Thymus (tissue), 11 donors: ENCODE results near the gene GPR183. TPM values are rescaled to one million over a fixed set of nuclear protein-coding genes. Genes with fewer than 3 reads are reported as not detected.
A peak's percentile ranks its signal among the peaks of the same experiment; 100 is the strongest.

Experiments
- DNase-seq, 9 donors: peaks; one replicate each; pipeline ENCODE4 v3.0.0-alpha.2; 2013; ENCODE audit warnings: low spot score in 9 of 9, low read depth in 6 of 9, missing footprints in 1 of 9
- H3K27ac ChIP-seq, 2 donors: one replicate each; pipeline ENCODE4 v1.5.1; 2013; ENCODE audit warnings: control low read depth in 1 of 2, low read depth in 1 of 2, low read length in 1 of 2, mild to moderate bottlenecking in 1 of 2, moderate library complexity in 1 of 2
- H3K27me3 ChIP-seq, 2 donors: one replicate each; pipeline ENCODE4 v1.5.1; 2013; ENCODE audit warnings: low read length in 1 of 2; ENCODE audit not compliant: control insufficient read depth in 2 of 2, insufficient read depth in 1 of 2
- H3K36me3 ChIP-seq, 2 donors: one replicate each; pipeline ENCODE4 v1.5.1; 2013; ENCODE audit warnings: low read length in 1 of 2, mild to moderate bottlenecking in 1 of 2, moderate library complexity in 1 of 2; ENCODE audit not compliant: control insufficient read depth in 2 of 2, insufficient read depth in 2 of 2
- H3K4me1 ChIP-seq, 2 donors: one replicate each; pipeline ENCODE4 v1.5.1; 2013; ENCODE audit warnings: low read length in 2 of 2; ENCODE audit not compliant: control insufficient read depth in 2 of 2, insufficient read depth in 2 of 2
- H3K4me3 ChIP-seq, 2 donors: one replicate each; pipeline ENCODE4 v1.5.1; 2013; ENCODE audit warnings: low read length in 2 of 2, control low read depth in 1 of 2, mild to moderate bottlenecking in 1 of 2
- H3K9me3 ChIP-seq, 2 donors: one replicate each; pipeline ENCODE4 v1.5.1; 2013; ENCODE audit warnings: low read length in 1 of 2, mild to moderate bottlenecking in 1 of 2; ENCODE audit not compliant: control insufficient read depth in 2 of 2, insufficient read depth in 1 of 2
- WGBS: extraction: QIAGEN DNeasy Blood & Tissue Kit; methylation state at CpG from one replicate; pipeline ENCODE4 v1.1.7; 2013; 5-methylcytosine and 5-hydroxymethylcytosine counted together
- polyA plus RNA-seq: library from polyadenylated mRNA; stranded (reverse); fragments of 200-250 nt; gene quantifications from one replicate; pipeline ENCODE4 v1.2.3, GENCODE V29; 2013
- total RNA-seq: library from RNA; stranded (reverse); fragments of 120-200 nt; gene quantifications from one replicate; pipeline ENCODE4 v1.2.4, GENCODE V29; 2013
- donor health status: healthy.

The GPR183 gene
- total and polyA plus RNA-seq, 2 donors: 32.4 to 33.0 TPM

- 76% methylated on average over 2 of the region's 2 CpGs for WGBS
- Histone ChIP-seq H3K4me3 (no peak overlapping the region), H3K9me3 (peaks cover 2 to 4% of the 10 kb centered on the region in 2 donors), H3K27ac (no peak overlapping the region), H3K27me3 (no peaks in the 10 kb centered on the region), H3K4me1 (peaks cover 5 to 33% of the 10 kb centered on the region in 2 donors), H3K36me3 (peaks cover 6 to 40% of the 10 kb centered on the region in 2 donors)
- no peak for DNase-seq
Measured at GRCh38 chr13:99276706-99277105, 30.5 kb downstream of the GPR183 start.

- Histone ChIP-seq H3K4me1 (peaks cover 5 to 29% of the 10 kb centered on the region in 2 donors), H3K27me3 (no peaks in the 10 kb centered on the region), H3K9me3 (peaks cover 2 to 4% of the 10 kb centered on the region in 2 donors), H3K36me3 (peaks cover 5 to 37% of the 10 kb centered on the region in 2 donors), H3K4me3 (no peak overlapping the region), H3K27ac (no peak overlapping the region)
- DNase-seq: peak in 2 of 9 donors; percentile 44 to 61
- WGBS: 0% methylated on average over 1 of the region's 1 CpG
Measured at GRCh38 chr13:99275093-99275469, 32.1 kb downstream of the GPR183 start.

- peaks cover 5 to 29% of the 10 kb centered on the region in 2 donors for H3K4me1 ChIP-seq
- no peak overlapping the region for H3K4me3 ChIP-seq
- peak overlapping the region in 1 of 2 donors; percentile 36 for H3K27ac ChIP-seq
- peaks cover 3 to 28% of the 10 kb centered on the region in 2 donors for H3K36me3 ChIP-seq
- WGBS: 96% methylated on average over 2 of the region's 2 CpGs
- H3K9me3 ChIP-seq: peaks cover 2 to 4% of the 10 kb centered on the region in 2 donors
- no peak for DNase-seq
- H3K27me3 ChIP-seq: no peaks in the 10 kb centered on the region
Measured at GRCh38 chr13:99273128-99273527, 34.1 kb downstream of the GPR183 start.

GRCh38 chr13:99272481-99272880 is 34.7 kb downstream of the GPR183 start:
- Histone ChIP-seq H3K9me3 (peaks cover 2 to 4% of the 10 kb centered on the region in 2 donors), H3K4me1 (peaks cover 5 to 24% of the 10 kb centered on the region in 2 donors), H3K27me3 (no peaks in the 10 kb centered on the region), H3K27ac (no peak overlapping the region), H3K4me3 (no peak overlapping the region), H3K36me3 (peaks cover 3 to 32% of the 10 kb centered on the region in 2 donors)
- no peak for DNase-seq
- 98% methylated on average over 2 of the region's 2 CpGs for WGBS

GRCh38 chr13:99271249-99271648 is 36.0 kb downstream of the GPR183 start:
- Histone ChIP-seq H3K36me3 (peaks cover 3 to 27% of the 10 kb centered on the region in 2 donors), H3K4me1 (peaks cover 5 to 17% of the 10 kb centered on the region in 2 donors), H3K4me3 (no peak overlapping the region), H3K27me3 (no peaks in the 10 kb centered on the region), H3K27ac (no peak overlapping the region), H3K9me3 (peaks cover 2 to 4% of the 10 kb centered on the region in 2 donors)
- WGBS: 96% methylated on average over 3 of the region's 3 CpGs
- DNase-seq: no peak

- Histone ChIP-seq H3K36me3 (peaks cover 3 to 21% of the 10 kb centered on the region in 2 donors), H3K27me3 (no peaks in the 10 kb centered on the region), H3K27ac (no peak overlapping the region), H3K9me3 (peaks cover 2 to 4% of the 10 kb centered on the region in 2 donors), H3K4me3 (no peak overlapping the region), H3K4me1 (peaks cover 5 to 10% of the 10 kb centered on the region in 2 donors)
- DNase-seq: no peak
- WGBS: 81% methylated on average over 2 of the region's 2 CpGs
Measured at GRCh38 chr13:99270518-99270917, 36.7 kb downstream of the GPR183 start.

GRCh38 chr13:99269627-99270241 is 37.5 kb downstream of the GPR183 start:
- 77% methylated on average over 3 of the region's 3 CpGs for WGBS
- Histone ChIP-seq H3K4me3 (no peak overlapping the region), H3K4me1 (peaks cover under 1 to 5% of the 10 kb centered on the region in 2 donors), H3K27me3 (no peaks in the 10 kb centered on the region), H3K36me3 (peaks cover 3 to 21% of the 10 kb centered on the region in 2 donors), H3K9me3 (peaks cover 2 to 4% of the 10 kb centered on the region in 2 donors), H3K27ac (no peak overlapping the region)
- DNase-seq: peak in 6 of 9 donors; percentile 42 to 77 (median 57)

- no peaks in the 10 kb centered on the region for H3K27me3 ChIP-seq
- no peak overlapping the region for H3K4me3 ChIP-seq
- peaks cover 3 to 23% of the 10 kb centered on the region in 2 donors for H3K36me3 ChIP-seq
- H3K9me3 ChIP-seq: peaks cover 2 to 4% of the 10 kb centered on the region in 2 donors
- no peak overlapping the region for H3K27ac ChIP-seq
- H3K4me1 ChIP-seq: peaks cover 0 to 9% of the 10 kb centered on the region in 2 donors
- 97% methylated on average over 3 of the region's 3 CpGs for WGBS
- DNase-seq: no peak
Measured at GRCh38 chr13:99268822-99269221, 38.4 kb downstream of the GPR183 start.

- Histone ChIP-seq H3K27me3 (no peaks in the 10 kb centered on the region), H3K4me1 (peaks cover 0 to 10% of the 10 kb centered on the region in 2 donors), H3K36me3 (peaks cover 3 to 23% of the 10 kb centered on the region in 2 donors), H3K27ac (no peak overlapping the region), H3K4me3 (no peak overlapping the region), H3K9me3 (peaks cover 2 to 4% of the 10 kb centered on the region in 2 donors)
- no peak for DNase-seq
- 99% methylated on average over 4 of the region's 4 CpGs for WGBS
Measured at GRCh38 chr13:99267927-99268326, 39.3 kb downstream of the GPR183 start.
